IMR-90 (cell line): ENCODE measurements around the gene LDLRAD4. TPM values are rescaled to one million over a fixed set of nuclear protein-coding genes. Genes with fewer than 3 reads are reported as not detected.

Experiments used
- ATAC-seq: fragments of 200-7000 bp; cut with Tn5 transposase; 2 replicates; pipeline ENCODE4 v1.9.1; 2020; ENCODE audit warnings: low read depth, mild to moderate bottlenecking, moderate library complexity
- BruUV-seq: library from RNA; stranded (reverse); fragments of 400-500 nt; replicated peaks from 2 replicates; lab custom pipeline; 2021; lab: Mats Ljungman, UMichigan
- CTCF ChIA-PET: fragments of 300-600 bp; formaldehyde crosslinking; extraction: SDS; loops from one replicate; lab custom pipeline; 2021; ENCODE audit warnings: antibody characterized with exemption; lab: Yijun Ruan, JAX
- POLR2A ChIA-PET: fragments of 300-600 bp; sonication (Branson Sonifier 250); formaldehyde crosslinking; loops from one replicate; lab custom pipeline; 2022; ENCODE audit warnings: antibody characterized with exemption; ENCODE audit not compliant: unreplicated experiment; lab: Charles Lee
- DNase-seq: peaks from one replicate; pipeline ENCODE4 v3.0.0; 2013
- H2AFZ ChIP-seq: replicated peaks from 2 replicates; pipeline ENCODE3; 2013; ENCODE audit warnings: low read length, mild to moderate bottlenecking; ENCODE audit not compliant: poor library complexity
- H2AK5ac ChIP-seq: 2 replicates; pipeline ENCODE4 v1.6.1; 2013; ENCODE audit warnings: low read depth, low read length, inconsistent platforms
- H2AK9ac ChIP-seq: replicated peaks from 2 replicates; pipeline ENCODE3; 2013; ENCODE audit warnings: mild to moderate bottlenecking, low read depth, low read length, moderate library complexity; ENCODE audit not compliant: poor library complexity
- H2BK120ac ChIP-seq: 2 replicates; pipeline ENCODE4 v1.6.1; 2013; ENCODE audit warnings: low read depth, low read length, inconsistent platforms
- H2BK15ac ChIP-seq: 3 replicates; pipeline ENCODE4 v1.6.1; 2013; ENCODE audit warnings: low read depth, low read length, inconsistent platforms
- H2BK20ac ChIP-seq: 2 replicates; pipeline ENCODE4 v1.6.1; 2013; ENCODE audit warnings: low read depth, mild to moderate bottlenecking, inconsistent platforms, low read length, moderate library complexity
- H2BK5ac ChIP-seq: 2 replicates; pipeline ENCODE4 v1.6.1; 2013; ENCODE audit warnings: mild to moderate bottlenecking, low read depth, low read length, inconsistent platforms; ENCODE audit not compliant: poor library complexity, severe bottlenecking
- H3K14ac ChIP-seq: replicated peaks from 2 replicates; pipeline ENCODE4 v1.6.1; 2013; ENCODE audit warnings: low read depth, low read length, inconsistent platforms
- H3K18ac ChIP-seq: 2 replicates; pipeline ENCODE4 v1.6.1; 2013; ENCODE audit warnings: low read depth, low read length, control low read depth
- H3K23ac ChIP-seq: 2 replicates; pipeline ENCODE4 v1.6.1; 2013; ENCODE audit warnings: low read depth, low read length, inconsistent platforms
- H3K27ac ChIP-seq: 2 replicates; pipeline ENCODE4 v1.5.1; 2013; ENCODE audit warnings: mild to moderate bottlenecking, control low read depth, low read length; ENCODE audit not compliant: insufficient read depth
- H3K27me3 ChIP-seq: 2 replicates; pipeline ENCODE4 v1.6.1; 2013; ENCODE audit warnings: low read length; ENCODE audit not compliant: control insufficient read depth, insufficient read depth
- H3K36me3 ChIP-seq: 2 replicates; pipeline ENCODE4 v1.6.1; 2013; ENCODE audit warnings: low read length, mixed read lengths; ENCODE audit not compliant: control insufficient read depth, insufficient read depth
- H3K4ac ChIP-seq: 2 replicates; pipeline ENCODE4 v1.6.1; 2013; ENCODE audit warnings: low read depth, low read length, inconsistent platforms
- H3K4me1 ChIP-seq: 2 replicates; pipeline ENCODE4 v1.6.1; 2013; ENCODE audit warnings: low read length, mixed read lengths; ENCODE audit not compliant: control insufficient read depth, insufficient read depth
- H3K4me2 ChIP-seq: 2 replicates; pipeline ENCODE4 v1.6.1; 2013; ENCODE audit warnings: low read depth, mild to moderate bottlenecking, control low read depth, low read length, moderate library complexity
- H3K4me3 ChIP-seq: 2 replicates; pipeline ENCODE4 v1.5.1; 2013; ENCODE audit warnings: low read depth, mild to moderate bottlenecking, control low read depth, low read length, moderate library complexity; ENCODE audit not compliant: insufficient read depth
- H3K56ac ChIP-seq: 2 replicates; pipeline ENCODE4 v1.6.1; 2013; ENCODE audit warnings: low read length, inconsistent platforms; ENCODE audit not compliant: insufficient read depth; ENCODE audit errors: extremely low read depth
- H3K79me1 ChIP-seq, 2 experiments: 2 replicates each; pipeline ENCODE4 v1.6.1; 2013; ENCODE audit warnings: low read length in 2 of 2, inconsistent platforms in 1 of 2, low read depth in 1 of 2
- H3K9ac ChIP-seq: 2 replicates; pipeline ENCODE4 v1.6.1; 2013; ENCODE audit warnings: low read depth, low read length, control low read depth
- H3K9me1 ChIP-seq: 2 replicates; pipeline ENCODE4 v1.6.1; 2013; ENCODE audit warnings: low read length, inconsistent platforms; ENCODE audit not compliant: insufficient read depth
- H3K9me3 ChIP-seq: 2 replicates; pipeline ENCODE4 v1.6.1; 2013; ENCODE audit warnings: low read length; ENCODE audit not compliant: control insufficient read depth, insufficient read depth
- H4K20me1 ChIP-seq: 2 replicates; pipeline ENCODE4 v1.6.1; 2013; ENCODE audit warnings: low read length, inconsistent platforms; ENCODE audit not compliant: insufficient read depth
- H4K5ac ChIP-seq: 2 replicates; pipeline ENCODE4 v1.6.1; 2013; ENCODE audit warnings: mild to moderate bottlenecking, low read depth, low read length, control low read depth
- H4K8ac ChIP-seq, 2 experiments: 2 replicates each; pipeline ENCODE4 v1.6.1; 2013; ENCODE audit warnings: low read depth in 2 of 2, low read length in 2 of 2, control low read depth in 1 of 2, inconsistent platforms in 1 of 2
- H4K91ac ChIP-seq: 2 replicates; pipeline ENCODE4 v1.6.1; 2013; ENCODE audit warnings: low read depth, low read length, inconsistent platforms; ENCODE audit not compliant: insufficient read depth
- BHLHE40 ChIP-seq: fragments of 150-350 bp; IDR thresholded peaks from 2 replicates; pipeline ENCODE4 v1.6.1; 2016; ENCODE audit warnings: mild to moderate bottlenecking, low read depth, low read length
- CEBPB ChIP-seq: IDR thresholded peaks from 2 replicates; pipeline ENCODE4 v1.6.1; 2012; ENCODE audit warnings: low read depth, low read length, improper control_type of control experiment
- CTCF ChIP-seq: conservative IDR thresholded peaks from 2 replicates; pipeline ENCODE4 v1.5.1; 2012; ENCODE audit warnings: mild to moderate bottlenecking, low read depth, low read length, improper control_type of control experiment
- ELK1 ChIP-seq: fragments of 150-350 bp; IDR thresholded peaks from 2 replicates; pipeline ENCODE4 v1.6.1; 2016; ENCODE audit warnings: low read depth, mild to moderate bottlenecking, low read length, moderate library complexity, borderline replicate concordance
- FOS ChIP-seq: fragments of 150-350 bp; IDR thresholded peaks from 2 replicates; pipeline ENCODE4 v1.6.1; 2016; ENCODE audit warnings: low read depth, low read length
- MAZ ChIP-seq: IDR thresholded peaks from 2 replicates; pipeline ENCODE4 v1.6.1; 2012; ENCODE audit warnings: low read depth, mild to moderate bottlenecking, low read length, improper control_type of control experiment, moderate library complexity, borderline replicate concordance
- NFE2L2 ChIP-seq: fragments of 150-350 bp; IDR thresholded peaks from 2 replicates; pipeline ENCODE4 v1.6.1; 2016; ENCODE audit warnings: low read depth, mild to moderate bottlenecking, low read length
- POLR2A ChIP-seq: IDR thresholded peaks from 2 replicates; pipeline ENCODE4 v1.6.1; 2012; ENCODE audit warnings: mild to moderate bottlenecking, low read depth, low read length
- RAD21 ChIP-seq: IDR thresholded peaks from 2 replicates; pipeline ENCODE4 v1.6.1; 2012; ENCODE audit warnings: low read length, improper control_type of control experiment
- RCOR1 ChIP-seq: IDR thresholded peaks from 2 replicates; pipeline ENCODE4 v1.6.1; 2012; ENCODE audit warnings: mild to moderate bottlenecking, low read length, improper control_type of control experiment; ENCODE audit not compliant: insufficient replicate concordance
- SMC3 ChIP-seq: fragments of 150-350 bp; IDR thresholded peaks from 2 replicates; pipeline ENCODE4 v1.6.1; 2016; ENCODE audit warnings: low read depth, mild to moderate bottlenecking, antibody characterized with exemption, low read length, moderate library complexity
- WGBS, 2 experiments: methylation state at CpG; one replicate each; pipeline versions ENCODE4 v1.1.5 to v1.1.7; 2013; ENCODE audit warnings: missing lambda C conversion rate in 2 of 2; ENCODE audit not compliant: insufficient read length in 1 of 2; ENCODE audit errors: extremely low coverage in 2 of 2; 5-methylcytosine and 5-hydroxymethylcytosine counted together
- dilution Hi-C: fragments of 300-500 bp; cut with HindIII; formaldehyde crosslinking; loops from one replicate; pipeline ENCODE4 v1.14.3; 2018; ENCODE audit warnings: low sequenced_read_pairs; ENCODE audit not compliant: unreplicated experiment
- in situ Hi-C: fragments of 300-500 bp; cut with MboI; formaldehyde crosslinking; loops from 3 replicates; pipeline ENCODE4 v1.14.3; 2019; ENCODE audit warnings: low sequenced_read_pairs, inconsistent platforms, mixed read lengths
- intact Hi-C: fragments of 100-400 bp; cut with micrococcal nuclease; formaldehyde crosslinking; loops from 2 replicates; pipeline ENCODE4 v1.10.0; 2022
- polyA plus RNA-seq, 3 experiments: library from polyadenylated mRNA; depleted of rRNA; stranded (reverse); fragments of >200 nt; gene quantifications; 2 replicates each; pipeline ENCODE4 v1.2.3, GENCODE V29; 2012; ENCODE audit warnings: low replicate concordance in 1 of 3
- total RNA-seq: library from RNA; depleted of rRNA; stranded (reverse); fragments of >200 nt; gene quantifications from 2 replicates; pipeline ENCODE4 v1.2.3, GENCODE V29; 2012
- TF ChIP-seq, protein P1 (sequence below): fragments of 150-350 bp; IDR thresholded peaks from 2 replicates; pipeline ENCODE4 v1.6.1; 2017; ENCODE audit warnings: mild to moderate bottlenecking, antibody characterized with exemption, low read length, low read depth

LDLRAD4 gene
- total and polyA plus RNA-seq, 2 of the 4 experiments (the other 2 are of a cell fraction) = not detected

DNA sequence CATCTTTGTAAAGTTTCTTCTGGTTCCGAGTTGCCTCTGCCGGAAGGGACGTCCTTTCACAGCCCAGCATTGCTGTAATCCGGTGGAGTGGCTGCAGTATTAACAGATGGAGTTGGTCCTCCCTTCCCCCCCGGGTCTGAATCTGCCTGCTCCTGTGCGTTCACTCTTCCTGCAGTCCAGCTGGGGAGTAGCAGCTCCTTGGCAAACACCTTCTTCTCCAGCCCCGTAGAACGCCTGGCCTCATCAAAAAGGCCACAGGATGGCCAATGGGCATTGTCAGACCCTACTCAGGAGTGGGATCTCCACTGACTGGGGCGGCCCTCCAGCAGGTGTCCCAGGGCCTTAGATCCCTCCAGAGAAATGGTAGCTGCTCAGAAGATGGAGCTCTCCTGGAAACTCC lies 273.8 kb downstream of the LDLRAD4 start:
- Histone ChIP-seq H4K20me1 (no peaks in the 10 kb centered on the region), H3K18ac (no peak overlapping the region), H2AK5ac (no peak overlapping the region), H3K27me3 (no peaks in the 10 kb centered on the region), H3K23ac (no peak overlapping the region), H3K56ac (no peak overlapping the region), H3K14ac (no peak overlapping the region), H4K8ac (no peak overlapping the region), H3K4me3 (no peak overlapping the region), H2BK20ac (no peak overlapping the region), H3K4me2 (no peak overlapping the region), H3K9me1 (no peaks in the 10 kb centered on the region), H3K36me3 (no peaks in the 10 kb centered on the region), H4K91ac (no peak overlapping the region), H4K5ac (no peak overlapping the region), H3K27ac (no peak overlapping the region), H2BK120ac (no peak overlapping the region), H3K9me3 (no peaks in the 10 kb centered on the region), H2BK15ac (no peak overlapping the region), H3K79me1 (no peaks in the 10 kb centered on the region), H3K9ac (no peak overlapping the region), H2AK9ac (peak overlapping the region; percentile 48), H2AFZ (no peak overlapping the region), H3K4me1 (no peaks in the 10 kb centered on the region), H2BK5ac (no peak overlapping the region), H3K4ac (no peak overlapping the region)
- WGBS, 2 experiments = 80% methylated on average over 2 of the region's 9 CpGs; no CpG with 5 or more reads in 1 of the 2 experiments
- DNase-seq (no peak), ATAC-seq (no peak)
- POLR2A ChIA-PET = no interaction called here
- intact Hi-C loops (no loop called here), in situ Hi-C loops (no loop called here), dilution Hi-C loops (no loop called here)
- CTCF ChIA-PET = no interaction called here
- no peak for TF ChIP-seq FOS
- TF ChIP-seq POLR2A = no peak
- no peak for TF ChIP-seq NFE2L2
- TF ChIP-seq CEBPB = no peak
- no peak for TF ChIP-seq ELK1
- no peak for TF ChIP-seq RAD21
- no peak for TF ChIP-seq RCOR1
- no peak for TF ChIP-seq SMC3
- TF ChIP-seq MAZ = no peak
- no peak for TF ChIP-seq BHLHE40
- TF ChIP-seq CTCF = no peak
- TF ChIP-seq, protein P1, sequence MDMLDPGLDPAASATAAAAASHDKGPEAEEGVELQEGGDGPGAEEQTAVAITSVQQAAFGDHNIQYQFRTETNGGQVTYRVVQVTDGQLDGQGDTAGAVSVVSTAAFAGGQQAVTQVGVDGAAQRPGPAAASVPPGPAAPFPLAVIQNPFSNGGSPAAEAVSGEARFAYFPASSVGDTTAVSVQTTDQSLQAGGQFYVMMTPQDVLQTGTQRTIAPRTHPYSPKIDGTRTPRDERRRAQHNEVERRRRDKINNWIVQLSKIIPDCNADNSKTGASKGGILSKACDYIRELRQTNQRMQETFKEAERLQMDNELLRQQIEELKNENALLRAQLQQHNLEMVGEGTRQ = no peak
- no TSS peak for BruUV-seq
